A673 (cell line): ENCODE data around the gene AREG.

ENCODE experiments used
- EZH2 ChIP-seq: fragments of 200-600 bp; sonication (generic); IDR thresholded peaks from 2 replicates; pipeline ENCODE4 v1.6.1; 2017; ENCODE audit warnings: borderline replicate concordance, low read depth, mild to moderate bottlenecking, mixed read lengths, antibody characterized with exemption, low read length; ENCODE audit not compliant: poor library complexity, severe bottlenecking
- TF ChIP-seq, protein P1 (sequence below): fragments of 300-800, 200-600 bp; sonication (generic); conservative IDR thresholded peaks from 2 replicates; pipeline ENCODE4 v1.5.1; 2017; ENCODE audit warnings: low read depth, mild to moderate bottlenecking, antibody characterized with exemption, low read length, moderate library complexity, mixed read lengths

DNA sequence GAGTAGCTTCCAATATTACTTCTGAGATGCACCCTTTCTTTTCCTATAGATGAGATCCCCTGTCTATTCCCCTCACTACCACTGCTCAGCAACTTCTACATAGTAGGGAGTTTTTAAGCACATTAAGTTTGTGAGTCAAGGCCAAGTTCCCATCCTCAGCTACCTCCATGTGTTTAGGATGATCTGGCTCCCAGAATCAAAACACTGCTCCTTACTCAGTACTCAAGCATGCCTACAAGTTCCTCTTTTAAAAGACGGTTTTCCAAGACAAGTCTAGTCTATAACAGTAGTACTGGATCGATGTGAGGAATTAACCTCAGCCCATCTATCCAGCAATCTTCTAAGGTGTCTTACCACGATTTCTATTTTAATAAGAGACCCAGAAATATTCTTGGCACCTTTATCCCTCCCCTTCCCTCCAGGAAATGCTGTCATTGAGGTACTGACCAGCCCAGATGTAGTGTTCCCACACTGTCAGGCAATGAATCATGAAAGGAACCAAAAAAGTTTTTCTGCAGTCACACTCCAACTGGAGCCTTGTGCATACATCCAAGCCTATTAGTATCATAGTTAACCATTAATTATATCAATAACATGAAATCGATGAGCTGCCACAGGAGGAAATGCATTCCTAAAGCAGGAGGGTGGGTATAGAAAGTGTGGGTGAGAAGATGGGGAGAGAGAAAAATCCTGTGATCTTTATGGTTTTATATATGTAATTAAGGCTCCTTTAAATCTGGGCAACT is 29.6 kb downstream of the AREG start:
- TF ChIP-seq, protein P1, sequence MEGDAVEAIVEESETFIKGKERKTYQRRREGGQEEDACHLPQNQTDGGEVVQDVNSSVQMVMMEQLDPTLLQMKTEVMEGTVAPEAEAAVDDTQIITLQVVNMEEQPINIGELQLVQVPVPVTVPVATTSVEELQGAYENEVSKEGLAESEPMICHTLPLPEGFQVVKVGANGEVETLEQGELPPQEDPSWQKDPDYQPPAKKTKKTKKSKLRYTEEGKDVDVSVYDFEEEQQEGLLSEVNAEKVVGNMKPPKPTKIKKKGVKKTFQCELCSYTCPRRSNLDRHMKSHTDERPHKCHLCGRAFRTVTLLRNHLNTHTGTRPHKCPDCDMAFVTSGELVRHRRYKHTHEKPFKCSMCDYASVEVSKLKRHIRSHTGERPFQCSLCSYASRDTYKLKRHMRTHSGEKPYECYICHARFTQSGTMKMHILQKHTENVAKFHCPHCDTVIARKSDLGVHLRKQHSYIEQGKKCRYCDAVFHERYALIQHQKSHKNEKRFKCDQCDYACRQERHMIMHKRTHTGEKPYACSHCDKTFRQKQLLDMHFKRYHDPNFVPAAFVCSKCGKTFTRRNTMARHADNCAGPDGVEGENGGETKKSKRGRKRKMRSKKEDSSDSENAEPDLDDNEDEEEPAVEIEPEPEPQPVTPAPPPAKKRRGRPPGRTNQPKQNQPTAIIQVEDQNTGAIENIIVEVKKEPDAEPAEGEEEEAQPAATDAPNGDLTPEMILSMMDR, result no peak
- no peak for TF ChIP-seq EZH2
